WTC11 (cell line): Measurements from ENCODE around the gene USP49.

Experiments used
- CBFB ChIP-seq: sonication (generic); formaldehyde crosslinking; IDR thresholded peaks from 2 replicates; pipeline ENCODE4 v1.8.1; 2022; ENCODE audit warnings: mild to moderate bottlenecking, low read depth, missing genetic modification reagents
- CREB1 ChIP-seq: sonication (generic); formaldehyde crosslinking; IDR thresholded peaks from 2 replicates; pipeline ENCODE4 v1.8.0; 2023; ENCODE audit warnings: mild to moderate bottlenecking, missing genetic modification reagents
- CTCF ChIP-seq: fragments of 200-600 bp; IDR thresholded peaks from 2 replicates; pipeline ENCODE4 v1.8.0; 2022; ENCODE audit warnings: antibody characterized with exemption
- FOXJ3 ChIP-seq: sonication (generic); formaldehyde crosslinking; IDR thresholded peaks from 2 replicates; pipeline ENCODE4 v1.9.0; 2021; ENCODE audit warnings: missing genetic modification reagents, mild to moderate bottlenecking, borderline replicate concordance
- FOXP4 ChIP-seq: sonication (generic); formaldehyde crosslinking; IDR thresholded peaks from 2 replicates; pipeline ENCODE4 v1.8.0; 2022; ENCODE audit warnings: mild to moderate bottlenecking, missing genetic modification reagents
- IRF2 ChIP-seq: sonication (generic); formaldehyde crosslinking; IDR thresholded peaks from 2 replicates; pipeline ENCODE4 v1.8.0; 2022; ENCODE audit warnings: low read depth, missing genetic modification reagents, borderline replicate concordance
- TEAD1 ChIP-seq: sonication (generic); formaldehyde crosslinking; IDR thresholded peaks from 2 replicates; pipeline ENCODE4 v1.8.0; 2022; ENCODE audit warnings: mild to moderate bottlenecking, missing genetic modification reagents
- ZNF138 ChIP-seq: sonication (generic); formaldehyde crosslinking; conservative IDR thresholded peaks from 2 replicates; pipeline ENCODE4 v1.8.1; 2022; ENCODE audit warnings: mild to moderate bottlenecking, moderate library complexity, missing genetic modification reagents
- ZNF423 ChIP-seq: fragments of 250-450 bp; sonication (Bioruptor Pico); IDR thresholded peaks from 2 replicates; pipeline ENCODE4 v2.1.2; 2022; ENCODE audit warnings: mild to moderate bottlenecking, moderate library complexity
- TF ChIP-seq, protein P1 (sequence below): sonication (generic); formaldehyde crosslinking; IDR thresholded peaks from 2 replicates; pipeline ENCODE4 v1.8.0; 2022; ENCODE audit warnings: mild to moderate bottlenecking, missing genetic modification reagents
- TF ChIP-seq, protein P2 (sequence below): sonication (generic); formaldehyde crosslinking; IDR thresholded peaks from 2 replicates; pipeline ENCODE4 v1.8.1; 2023; ENCODE audit warnings: mild to moderate bottlenecking, missing genetic modification reagents
- TF ChIP-seq, protein P3 (sequence below): sonication (generic); formaldehyde crosslinking; IDR thresholded peaks from 2 replicates; pipeline ENCODE4 v1.8.0; 2022; ENCODE audit warnings: mild to moderate bottlenecking, missing genetic modification reagents
- TF ChIP-seq, protein P4 (sequence below): fragments of 250-450 bp; sonication (Bioruptor Pico); IDR thresholded peaks from 2 replicates; pipeline ENCODE4 v1.9.0; 2021; ENCODE audit warnings: moderate library complexity, mild to moderate bottlenecking, inconsistent platforms, borderline replicate concordance
- TF ChIP-seq, protein P5 (sequence below): sonication (generic); formaldehyde crosslinking; conservative IDR thresholded peaks from 2 replicates; pipeline ENCODE4 v1.8.1; 2023; ENCODE audit warnings: mild to moderate bottlenecking, low read depth, missing genetic modification reagents, moderate library complexity

- no peak for TF ChIP-seq CREB1 (CRISPR knock-in tag)
- TF ChIP-seq, protein P1, sequence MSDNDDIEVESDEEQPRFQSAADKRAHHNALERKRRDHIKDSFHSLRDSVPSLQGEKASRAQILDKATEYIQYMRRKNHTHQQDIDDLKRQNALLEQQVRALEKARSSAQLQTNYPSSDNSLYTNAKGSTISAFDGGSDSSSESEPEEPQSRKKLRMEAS (CRISPR knock-in tag): no peak
- TF ChIP-seq, protein P2, sequence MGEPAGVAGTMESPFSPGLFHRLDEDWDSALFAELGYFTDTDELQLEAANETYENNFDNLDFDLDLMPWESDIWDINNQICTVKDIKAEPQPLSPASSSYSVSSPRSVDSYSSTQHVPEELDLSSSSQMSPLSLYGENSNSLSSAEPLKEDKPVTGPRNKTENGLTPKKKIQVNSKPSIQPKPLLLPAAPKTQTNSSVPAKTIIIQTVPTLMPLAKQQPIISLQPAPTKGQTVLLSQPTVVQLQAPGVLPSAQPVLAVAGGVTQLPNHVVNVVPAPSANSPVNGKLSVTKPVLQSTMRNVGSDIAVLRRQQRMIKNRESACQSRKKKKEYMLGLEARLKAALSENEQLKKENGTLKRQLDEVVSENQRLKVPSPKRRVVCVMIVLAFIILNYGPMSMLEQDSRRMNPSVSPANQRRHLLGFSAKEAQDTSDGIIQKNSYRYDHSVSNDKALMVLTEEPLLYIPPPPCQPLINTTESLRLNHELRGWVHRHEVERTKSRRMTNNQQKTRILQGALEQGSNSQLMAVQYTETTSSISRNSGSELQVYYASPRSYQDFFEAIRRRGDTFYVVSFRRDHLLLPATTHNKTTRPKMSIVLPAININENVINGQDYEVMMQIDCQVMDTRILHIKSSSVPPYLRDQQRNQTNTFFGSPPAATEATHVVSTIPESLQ: no peak
- TF ChIP-seq CTCF: no peak
- no peak for TF ChIP-seq CBFB (CRISPR knock-in tag)
- TF ChIP-seq, protein P3, sequence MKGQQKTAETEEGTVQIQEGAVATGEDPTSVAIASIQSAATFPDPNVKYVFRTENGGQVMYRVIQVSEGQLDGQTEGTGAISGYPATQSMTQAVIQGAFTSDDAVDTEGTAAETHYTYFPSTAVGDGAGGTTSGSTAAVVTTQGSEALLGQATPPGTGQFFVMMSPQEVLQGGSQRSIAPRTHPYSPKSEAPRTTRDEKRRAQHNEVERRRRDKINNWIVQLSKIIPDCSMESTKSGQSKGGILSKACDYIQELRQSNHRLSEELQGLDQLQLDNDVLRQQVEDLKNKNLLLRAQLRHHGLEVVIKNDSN (CRISPR knock-in tag): no peak
- no peak for TF ChIP-seq IRF2
- TF ChIP-seq ZNF138: no peak
- no peak for TF ChIP-seq TEAD1 (CRISPR knock-in tag)
- TF ChIP-seq, protein P4, sequence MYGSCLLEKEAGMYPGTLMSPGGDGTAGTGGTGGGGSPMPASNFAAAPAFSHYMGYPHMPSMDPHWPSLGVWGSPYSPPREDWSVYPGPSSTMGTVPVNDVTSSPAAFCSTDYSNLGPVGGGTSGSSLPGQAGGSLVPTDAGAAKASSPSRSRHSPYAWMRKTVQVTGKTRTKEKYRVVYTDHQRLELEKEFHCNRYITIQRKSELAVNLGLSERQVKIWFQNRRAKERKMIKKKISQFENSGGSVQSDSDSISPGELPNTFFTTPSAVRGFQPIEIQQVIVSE (CRISPR knock-in tag): no peak
- TF ChIP-seq, protein P5, sequence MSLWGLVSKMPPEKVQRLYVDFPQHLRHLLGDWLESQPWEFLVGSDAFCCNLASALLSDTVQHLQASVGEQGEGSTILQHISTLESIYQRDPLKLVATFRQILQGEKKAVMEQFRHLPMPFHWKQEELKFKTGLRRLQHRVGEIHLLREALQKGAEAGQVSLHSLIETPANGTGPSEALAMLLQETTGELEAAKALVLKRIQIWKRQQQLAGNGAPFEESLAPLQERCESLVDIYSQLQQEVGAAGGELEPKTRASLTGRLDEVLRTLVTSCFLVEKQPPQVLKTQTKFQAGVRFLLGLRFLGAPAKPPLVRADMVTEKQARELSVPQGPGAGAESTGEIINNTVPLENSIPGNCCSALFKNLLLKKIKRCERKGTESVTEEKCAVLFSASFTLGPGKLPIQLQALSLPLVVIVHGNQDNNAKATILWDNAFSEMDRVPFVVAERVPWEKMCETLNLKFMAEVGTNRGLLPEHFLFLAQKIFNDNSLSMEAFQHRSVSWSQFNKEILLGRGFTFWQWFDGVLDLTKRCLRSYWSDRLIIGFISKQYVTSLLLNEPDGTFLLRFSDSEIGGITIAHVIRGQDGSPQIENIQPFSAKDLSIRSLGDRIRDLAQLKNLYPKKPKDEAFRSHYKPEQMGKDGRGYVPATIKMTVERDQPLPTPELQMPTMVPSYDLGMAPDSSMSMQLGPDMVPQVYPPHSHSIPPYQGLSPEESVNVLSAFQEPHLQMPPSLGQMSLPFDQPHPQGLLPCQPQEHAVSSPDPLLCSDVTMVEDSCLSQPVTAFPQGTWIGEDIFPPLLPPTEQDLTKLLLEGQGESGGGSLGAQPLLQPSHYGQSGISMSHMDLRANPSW (CRISPR knock-in tag): no peak
- no peak for TF ChIP-seq FOXJ3 (CRISPR knock-in tag)
- TF ChIP-seq ZNF423 (CRISPR knock-in tag): no peak
- no peak for TF ChIP-seq FOXP4 (CRISPR knock-in tag)
Observed at GRCh38 chr6:41917528-41917927, 22.4 kb upstream of the USP49 start.
